IPS DF 6.9 (cell line): ENCODE data around the gene CACNA1I.

ENCODE experiments used
- DNase-seq: peaks from one replicate; pipeline ENCODE4 v3.0.0-alpha.2; 2013; ENCODE audit warnings: low read depth, low spot score
- H3K27ac ChIP-seq: one replicate; pipeline ENCODE4 v1.5.1; 2013; ENCODE audit warnings: low read length, control low read depth
- H3K27me3 ChIP-seq: 2 replicates; pipeline ENCODE4 v1.6.1; 2013; ENCODE audit warnings: mild to moderate bottlenecking, low read length; ENCODE audit not compliant: control insufficient read depth, insufficient read depth
- H3K36me3 ChIP-seq: 2 replicates; pipeline ENCODE4 v1.6.1; 2013; ENCODE audit warnings: low read length; ENCODE audit not compliant: control insufficient read depth, insufficient read depth
- H3K4me1 ChIP-seq: 2 replicates; pipeline ENCODE4 v1.6.1; 2013; ENCODE audit warnings: low read length; ENCODE audit not compliant: control insufficient read depth, insufficient read depth
- H3K4me3 ChIP-seq: 2 replicates; pipeline ENCODE4 v1.5.1; 2013; ENCODE audit warnings: mild to moderate bottlenecking, low read length
- H3K9me3 ChIP-seq: 2 replicates; pipeline ENCODE4 v1.6.1; 2013; ENCODE audit warnings: low read length, inconsistent platforms; ENCODE audit not compliant: control insufficient read depth, insufficient read depth
- WGBS: extraction: QIAGEN DNeasy Blood & Tissue Kit; methylation state at CpG from one replicate; pipeline ENCODE4 v1.1.7; 2013; ENCODE audit warnings: mixed read lengths, missing lambda C conversion rate; ENCODE audit not compliant: insufficient read length, insufficient coverage; 5-methylcytosine and 5-hydroxymethylcytosine counted together

The CACNA1I gene

GRCh38 chr22:39635719-39636118 is 65.2 kb downstream of the CACNA1I start:
- H3K4me3 ChIP-seq, result no peak overlapping the region
- H3K27me3 ChIP-seq, result no peaks in the 10 kb centered on the region
- no peak for DNase-seq
- no peaks in the 10 kb centered on the region for H3K36me3 ChIP-seq
- H3K27ac ChIP-seq, result no peak overlapping the region
- no peaks in the 10 kb centered on the region for H3K9me3 ChIP-seq
- H3K4me1 ChIP-seq, result peaks cover 1% of the 10 kb centered on the region; the same call in 1 of the 2 replicates
- WGBS, result no CpG with 5 or more reads among the region's 6 CpGs

- Histone ChIP-seq H3K27ac (no peak overlapping the region), H3K27me3 (no peaks in the 10 kb centered on the region), H3K4me3 (no peak overlapping the region), H3K9me3 (no peaks in the 10 kb centered on the region), H3K36me3 (no peaks in the 10 kb centered on the region), H3K4me1 (peaks cover 1% of the 10 kb centered on the region; the same call in 1 of the 2 replicates)
- DNase-seq, result no peak
- WGBS, result no CpG with 5 or more reads among the region's 2 CpGs
Measured at GRCh38 chr22:39638958-39639357, 68.4 kb downstream of the CACNA1I start.

- WGBS, result no CpG with 5 or more reads among the region's 9 CpGs
- H3K4me3 ChIP-seq, result no peak overlapping the region
Measured at GRCh38 chr22:39641660-39642310, 71.2 kb downstream of the CACNA1I start.

GRCh38 chr22:39643311-39644083 is 72.9 kb downstream of the CACNA1I start:
- Histone ChIP-seq H3K27me3 (no peaks in the 10 kb centered on the region), H3K36me3 (no peaks in the 10 kb centered on the region; the same call in 1 of the 2 replicates), H3K9me3 (no peaks in the 10 kb centered on the region), H3K4me1 (no peaks in the 10 kb centered on the region), H3K4me3 (no peak overlapping the region), H3K27ac (no peak overlapping the region)
- no peak for DNase-seq
- WGBS, result no CpG with 5 or more reads among the region's 9 CpGs

More at GRCh38 chr22:39641660-39642310, 71.2 kb downstream of the CACNA1I start:
- Histone ChIP-seq H3K4me1 (no peaks in the 10 kb centered on the region), H3K27me3 (no peaks in the 10 kb centered on the region), H3K36me3 (no peaks in the 10 kb centered on the region; the same call in 1 of the 2 replicates), H3K9me3 (no peaks in the 10 kb centered on the region), H3K27ac (no peak overlapping the region)
- no peak for DNase-seq

- no peaks in the 10 kb centered on the region for H3K27me3 ChIP-seq
- no peaks in the 10 kb centered on the region for H3K4me1 ChIP-seq
- H3K27ac ChIP-seq, result no peak overlapping the region
- H3K4me3 ChIP-seq, result no peak overlapping the region
- no CpG with 5 or more reads among the region's 6 CpGs for WGBS
- no peak for DNase-seq
- H3K36me3 ChIP-seq, result no peaks in the 10 kb centered on the region; the same call in 1 of the 2 replicates
- no peaks in the 10 kb centered on the region for H3K9me3 ChIP-seq
Measured at GRCh38 chr22:39645532-39645931, 75.0 kb downstream of the CACNA1I start.

GRCh38 chr22:39646398-39647063 is 76.0 kb downstream of the CACNA1I start:
- no peak for DNase-seq
- Histone ChIP-seq H3K4me1 (no peaks in the 10 kb centered on the region), H3K9me3 (no peaks in the 10 kb centered on the region), H3K36me3 (no peaks in the 10 kb centered on the region; the same call in 1 of the 2 replicates), H3K4me3 (no peak overlapping the region), H3K27me3 (no peaks in the 10 kb centered on the region), H3K27ac (no peak overlapping the region)
- WGBS, result no CpG with 5 or more reads among the region's 31 CpGs

- no peak overlapping the region for H3K27ac ChIP-seq
- no CpG with 5 or more reads among the region's 35 CpGs for WGBS
- no peaks in the 10 kb centered on the region; the same call in 1 of the 2 replicates for H3K36me3 ChIP-seq
- no peaks in the 10 kb centered on the region for H3K9me3 ChIP-seq
- H3K4me1 ChIP-seq, result no peaks in the 10 kb centered on the region
- no peaks in the 10 kb centered on the region for H3K27me3 ChIP-seq
- no peak overlapping the region for H3K4me3 ChIP-seq
- DNase-seq, result no peak
Measured at GRCh38 chr22:39647836-39648629, 77.5 kb downstream of the CACNA1I start.

- DNase-seq, result no peak
- Histone ChIP-seq H3K27me3 (no peaks in the 10 kb centered on the region), H3K36me3 (no peaks in the 10 kb centered on the region; the same call in 1 of the 2 replicates), H3K4me3 (no peak overlapping the region), H3K27ac (no peak overlapping the region), H3K9me3 (no peaks in the 10 kb centered on the region), H3K4me1 (no peaks in the 10 kb centered on the region)
- WGBS, result no CpG with 5 or more reads among the region's 5 CpGs
Measured at GRCh38 chr22:39648630-39648950, 78.0 kb downstream of the CACNA1I start.

GRCh38 chr22:39649500-39650089 is 79.0 kb downstream of the CACNA1I start:
- no peaks in the 10 kb centered on the region for H3K4me1 ChIP-seq
- H3K4me3 ChIP-seq, result no peak overlapping the region
- WGBS, result no CpG with 5 or more reads among the region's 41 CpGs
- H3K27me3 ChIP-seq, result no peaks in the 10 kb centered on the region
- H3K27ac ChIP-seq, result no peak overlapping the region
- no peak for DNase-seq
- H3K9me3 ChIP-seq, result no peaks in the 10 kb centered on the region
- no peaks in the 10 kb centered on the region; the same call in 1 of the 2 replicates for H3K36me3 ChIP-seq
